ENCODE measurements around the gene FUT1.
"Not testable (repeated sequence)": the region's sequence is repeated elsewhere in the genome, so short reads cannot be mapped to it uniquely, and the experiment has no call there.

Gene FUT1

DNA sequence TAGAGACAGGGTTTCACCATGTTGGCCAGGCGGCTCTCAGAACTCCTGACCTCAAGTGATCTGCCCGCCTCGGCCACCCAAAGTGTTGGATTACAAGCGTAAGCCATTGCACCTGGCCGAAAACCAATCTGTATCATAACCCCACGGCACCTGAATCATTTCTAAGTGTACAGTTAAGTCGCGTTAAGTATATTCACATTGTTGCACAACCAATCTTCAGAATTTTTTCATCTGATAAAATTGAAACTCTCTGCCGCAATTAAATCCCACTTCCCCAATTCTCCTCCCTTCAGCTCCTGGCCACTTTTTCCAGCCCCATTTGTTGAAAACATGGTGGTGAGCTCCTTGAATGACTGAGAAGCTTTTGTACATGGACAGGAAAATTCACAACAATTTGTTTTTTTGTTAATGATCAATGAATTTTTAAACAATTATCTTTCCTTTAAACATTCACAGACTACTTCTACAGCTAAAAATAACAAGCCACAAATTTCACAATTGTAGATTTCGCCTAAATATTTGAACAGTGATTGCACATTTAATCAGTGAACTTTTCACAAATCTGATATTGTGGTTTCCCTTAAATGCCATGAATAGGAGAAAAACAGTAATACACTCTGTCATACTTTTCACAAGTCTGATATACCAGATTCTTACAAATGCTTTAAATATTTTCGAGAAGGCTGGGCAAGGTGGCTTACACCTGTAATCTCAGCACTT is 16.7 kb upstream of the FUT1 start:
- DNase-seq (ENCODE audit: low spot score) = no peak

DNA sequence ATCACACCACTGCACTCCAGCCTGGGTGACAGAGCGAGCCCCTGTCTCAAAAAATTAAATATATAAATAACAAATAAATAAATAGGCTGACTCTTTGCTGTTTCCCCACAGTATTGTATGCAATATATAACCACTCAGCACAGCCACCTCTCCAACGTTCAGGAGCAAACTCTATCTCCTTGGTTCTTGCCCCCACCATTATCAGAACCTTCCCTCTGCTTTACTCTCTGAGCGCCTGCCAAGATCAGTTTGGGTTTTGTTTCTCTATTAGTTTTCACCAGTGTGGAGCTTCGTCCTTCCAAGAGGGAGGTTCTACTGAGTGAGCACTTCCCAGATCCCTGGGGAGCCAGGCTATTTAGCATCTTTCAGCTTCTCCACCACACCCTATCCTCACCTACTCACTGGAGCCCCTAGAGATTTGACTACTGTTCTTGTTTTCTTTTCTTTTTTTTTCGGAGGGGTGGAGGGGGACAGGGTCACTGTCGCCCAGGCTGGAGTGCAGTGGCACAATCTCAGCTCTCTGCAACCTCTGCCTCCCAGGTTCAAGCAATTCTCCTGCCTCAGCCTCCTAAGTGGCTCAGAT is 15.8 kb upstream of the FUT1 start:
- DNase-seq (ENCODE audit: low spot score) = not testable (repeated sequence)

DNA sequence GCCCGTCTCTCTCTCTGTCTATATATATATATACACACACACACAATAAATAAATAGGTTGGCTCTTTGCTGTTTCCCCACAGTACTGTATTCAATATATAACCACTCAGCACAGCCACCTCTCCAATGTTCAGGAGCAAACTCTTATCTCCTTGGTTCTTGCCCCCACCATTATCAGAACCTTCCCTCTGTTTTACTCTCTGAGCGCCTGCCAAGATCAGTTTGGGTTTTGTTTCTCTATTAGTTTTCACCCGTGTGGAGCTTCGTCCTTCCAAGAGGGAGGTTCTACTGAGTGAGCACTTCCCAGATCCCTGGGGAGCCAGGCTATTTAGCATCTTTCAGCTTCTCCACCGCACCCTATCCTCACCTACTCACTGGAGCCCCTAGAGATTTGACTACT is 13.4 kb upstream of the FUT1 start:
- DNase-seq (ENCODE audit: low spot score) = not testable (repeated sequence)

DNA sequence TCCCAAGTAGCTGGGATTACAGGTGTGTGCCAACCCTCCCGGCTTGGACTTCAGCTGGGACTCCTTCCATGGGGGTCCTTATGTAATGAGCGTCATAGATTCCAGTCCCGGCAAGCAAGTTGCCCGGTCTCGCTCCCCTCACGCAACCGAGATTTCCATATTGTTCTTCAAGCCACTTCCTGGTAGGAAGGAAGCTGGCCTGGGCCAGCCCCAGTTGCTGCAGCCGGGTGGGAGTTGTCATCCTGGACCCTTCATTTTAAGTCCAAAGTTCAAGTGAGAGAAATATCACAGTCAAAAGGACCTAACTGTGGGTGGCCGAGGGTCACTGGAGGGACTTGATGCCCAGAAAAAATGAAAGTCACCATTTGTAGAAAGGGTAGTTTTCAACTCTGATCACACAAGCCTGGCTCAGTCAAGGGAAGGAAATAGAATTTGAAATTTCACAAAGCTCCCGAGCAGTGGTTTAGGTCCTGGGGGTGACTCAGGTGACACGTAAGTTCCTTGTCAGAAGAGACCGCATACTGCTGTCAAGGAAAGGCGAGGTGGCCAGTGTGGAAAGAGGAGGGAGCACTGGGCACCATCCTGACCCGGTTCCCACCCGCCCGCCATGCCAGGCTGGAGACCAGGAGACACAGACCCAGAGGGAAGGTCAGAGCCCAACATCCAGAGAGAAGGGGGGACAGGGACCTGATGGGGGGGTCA is 8.2 kb upstream of the FUT1 start:
- no peak for DNase-seq (ENCODE audit: low spot score)

DNA sequence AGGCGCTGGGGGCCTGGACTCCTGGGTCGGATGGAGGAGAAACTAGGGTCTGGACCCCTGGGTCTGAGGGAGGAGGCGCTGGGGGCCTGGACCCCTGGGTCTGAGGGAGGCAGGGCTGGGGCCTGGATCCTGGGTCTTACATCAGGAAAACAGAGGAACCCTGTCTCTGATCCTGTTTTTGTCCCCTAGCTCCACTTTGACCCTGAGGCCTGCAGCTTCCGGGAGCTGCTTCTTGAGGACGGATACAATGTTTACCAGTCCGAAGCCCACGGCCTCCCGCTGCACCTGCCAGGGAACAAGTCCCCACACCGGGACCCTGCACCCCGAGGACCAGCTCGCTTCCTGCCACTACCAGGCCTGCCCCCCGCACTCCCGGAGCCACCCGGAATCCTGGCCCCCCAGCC is 5.3 kb upstream of the FUT1 start:
- no peak for DNase-seq (ENCODE audit: low spot score)

DNA sequence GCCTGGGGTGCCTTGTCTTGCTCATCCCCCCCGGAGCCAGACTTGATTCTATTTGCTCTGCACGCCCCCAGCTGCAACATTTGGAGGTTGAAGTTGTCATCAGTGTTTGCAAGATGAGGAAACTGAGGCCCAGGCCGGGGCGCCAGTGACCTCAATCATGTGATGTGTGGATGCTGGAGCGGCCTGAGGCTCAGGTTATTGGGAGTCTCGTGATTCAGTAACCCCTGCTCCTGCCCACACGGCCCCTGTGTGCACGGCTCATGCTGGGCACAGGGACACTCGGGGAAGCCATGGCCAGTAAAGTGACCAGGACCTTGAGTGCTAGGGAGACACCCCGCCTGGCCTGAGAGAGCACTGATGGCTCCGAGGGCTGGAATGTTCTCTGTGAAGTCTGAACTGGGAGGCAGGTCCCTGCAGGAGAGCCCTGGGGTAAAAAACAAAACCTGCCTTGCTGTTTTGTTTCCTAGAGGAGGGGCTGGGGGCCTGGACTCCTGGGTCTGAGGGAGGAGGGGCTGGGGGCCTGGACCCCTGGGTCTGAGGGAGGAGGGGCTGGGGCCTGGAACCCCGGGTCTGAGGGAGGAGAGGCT is 4.7 kb upstream of the FUT1 start:
- no peak for DNase-seq (ENCODE audit: low spot score)

DNA sequence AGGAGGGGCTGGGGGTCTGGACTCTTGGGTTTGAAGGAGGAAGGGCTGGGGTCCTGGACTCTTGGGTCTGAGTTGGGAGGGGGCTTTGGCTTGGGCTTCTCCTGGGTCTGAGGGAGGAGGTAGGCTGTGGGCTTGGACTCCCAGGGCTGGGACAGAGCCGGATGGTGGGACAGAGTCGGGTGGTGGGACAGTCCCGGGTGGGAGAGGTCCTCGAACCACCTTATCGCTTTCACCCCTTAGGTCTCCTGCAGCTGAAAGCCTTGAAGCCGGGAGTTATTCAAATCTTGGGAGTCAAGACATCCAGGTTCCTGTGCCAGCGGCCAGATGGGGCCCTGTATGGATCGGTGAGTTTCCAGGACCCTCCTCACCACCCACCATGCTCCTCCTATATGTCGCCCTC is 4.2 kb upstream of the FUT1 start:
- no peak for DNase-seq (ENCODE audit: low spot score)

DNA sequence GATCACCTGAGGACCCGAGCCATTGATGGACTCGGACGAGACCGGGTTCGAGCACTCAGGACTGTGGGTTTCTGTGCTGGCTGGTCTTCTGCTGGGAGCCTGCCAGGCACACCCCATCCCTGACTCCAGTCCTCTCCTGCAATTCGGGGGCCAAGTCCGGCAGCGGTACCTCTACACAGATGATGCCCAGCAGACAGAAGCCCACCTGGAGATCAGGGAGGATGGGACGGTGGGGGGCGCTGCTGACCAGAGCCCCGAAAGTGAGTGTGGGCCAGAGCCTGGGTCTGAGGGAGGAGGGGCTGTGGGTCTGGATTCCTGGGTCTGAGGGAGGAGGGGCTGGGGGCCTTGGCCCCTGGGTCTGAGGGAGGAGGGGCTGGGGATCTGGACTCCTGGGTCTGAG is 3.8 kb upstream of the FUT1 start:
- DNase-seq (ENCODE audit: low spot score) = no peak

DNA sequence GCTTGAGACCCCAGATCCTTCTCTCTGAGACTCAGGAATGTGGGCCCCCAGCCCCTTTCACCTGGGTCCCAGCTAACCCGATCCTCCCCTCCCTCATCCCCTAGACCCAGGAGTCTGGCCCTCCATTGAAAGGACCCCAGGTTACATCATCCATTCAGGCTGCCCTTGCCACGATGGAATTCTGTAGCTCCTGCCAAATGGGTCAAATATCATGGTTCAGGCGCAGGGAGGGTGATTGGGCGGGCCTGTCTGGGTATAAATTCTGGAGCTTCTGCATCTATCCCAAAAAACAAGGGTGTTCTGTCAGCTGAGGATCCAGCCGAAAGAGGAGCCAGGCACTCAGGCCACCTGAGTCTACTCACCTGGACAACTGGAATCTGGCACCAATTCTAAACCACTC is 3.3 kb upstream of the FUT1 start:
- DNase-seq (ENCODE audit: low spot score) = no peak

DNA sequence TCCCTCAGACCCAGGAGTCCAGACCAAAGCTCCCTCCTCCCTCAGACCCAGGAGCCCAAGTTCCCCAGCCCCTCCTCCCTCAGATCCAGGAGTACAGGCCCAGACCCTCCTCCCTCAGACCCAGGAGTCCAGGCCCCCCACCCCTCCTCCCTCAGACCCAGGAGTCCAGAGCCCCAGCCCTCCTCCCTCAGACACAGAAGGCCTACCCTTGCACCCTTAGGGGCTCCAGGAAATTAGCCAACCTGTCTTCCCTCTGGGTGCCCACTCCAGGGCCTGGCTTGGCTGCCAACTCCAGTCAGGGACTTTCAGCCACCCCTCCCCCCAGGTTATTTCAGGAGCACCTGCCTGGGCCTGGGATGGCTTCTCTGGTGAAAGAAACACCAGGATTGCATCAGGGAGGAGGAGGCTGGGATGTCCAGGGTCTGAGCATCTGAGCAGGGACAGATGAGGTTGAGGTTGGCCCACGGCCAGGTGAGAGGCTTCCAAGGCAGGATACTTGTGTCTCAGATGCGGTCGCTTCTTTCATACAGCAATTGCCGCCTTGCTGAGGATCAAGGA is 2.7 kb upstream of the FUT1 start, which contains the start of gene FGF21:
TSS of gene FGF21 (plus strand) at position 441 of the 558 bp plus-strand sequence. CDS start 713 bp downstream, outside the sequence.
- no peak for DNase-seq (ENCODE audit: low spot score)

DNA sequence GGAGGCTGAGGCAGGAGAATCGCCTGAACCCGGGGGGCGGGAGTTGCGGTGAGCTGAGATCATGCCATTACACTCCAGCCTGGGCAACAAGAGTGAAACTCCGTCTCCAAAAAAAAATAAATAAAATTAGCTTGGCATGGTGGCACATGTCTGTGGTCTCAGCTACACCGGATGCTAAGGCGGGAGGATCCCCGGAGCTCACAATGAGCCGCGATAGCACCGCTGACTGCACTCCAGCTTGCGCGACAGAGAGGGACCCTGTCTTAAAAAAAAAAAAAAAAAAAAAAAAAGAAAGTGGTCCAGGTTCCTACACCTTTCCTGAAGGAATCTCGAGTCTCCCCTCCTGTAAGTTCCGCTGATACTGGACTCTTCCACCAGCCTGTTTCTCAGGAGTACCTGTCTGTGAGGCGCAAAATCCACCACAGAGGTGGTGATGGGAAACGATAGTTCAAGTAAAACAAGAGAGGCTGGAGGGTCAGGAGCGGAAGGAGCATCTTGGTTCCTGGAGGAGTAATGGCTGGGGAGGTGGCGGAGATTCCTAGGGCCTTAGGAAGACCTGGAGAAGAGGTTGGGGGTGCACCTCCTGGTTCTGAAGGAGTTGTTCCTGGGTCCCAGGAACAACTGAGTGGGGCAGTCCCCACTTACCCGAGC is 471 bp downstream of the FUT1 start:
- no peak for DNase-seq (ENCODE audit: low spot score)

DNA sequence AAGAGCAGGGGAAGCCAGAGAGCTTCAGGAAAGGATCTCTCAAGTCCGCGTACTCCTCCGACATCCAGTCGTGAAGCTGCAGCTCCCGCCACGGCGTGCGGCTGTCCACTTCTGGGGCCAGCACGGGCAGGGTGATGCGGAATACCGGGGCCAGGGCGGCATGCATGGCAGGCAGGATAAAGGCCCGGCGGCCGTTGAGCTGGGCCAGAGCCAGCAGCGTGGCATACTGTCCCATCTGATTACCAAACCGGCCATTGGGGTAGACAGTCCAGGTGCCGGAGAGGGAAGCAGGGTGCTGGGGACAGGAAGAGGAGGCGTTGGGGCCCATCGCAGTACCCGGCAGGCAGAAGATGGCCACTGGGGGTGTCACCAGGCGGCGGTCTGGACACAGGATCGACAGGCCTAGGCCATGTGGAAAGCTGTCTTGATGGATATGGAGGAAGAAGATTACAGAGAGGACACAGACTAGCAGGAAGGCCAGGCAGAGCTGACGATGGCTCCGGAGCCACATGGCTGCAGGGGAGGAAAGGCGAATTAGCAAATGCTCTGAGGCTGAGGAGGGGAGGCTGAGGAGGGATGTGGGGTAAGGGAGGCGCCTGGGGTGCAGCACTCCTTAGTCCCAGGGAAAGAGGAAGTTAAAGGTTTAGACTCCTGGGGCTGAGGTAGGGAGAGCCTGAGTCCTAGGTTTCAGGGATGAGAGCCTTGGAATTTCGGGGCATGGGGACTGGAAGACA is 1.5 kb downstream of the FUT1 start:
- no peak for DNase-seq (ENCODE audit: low spot score)

DNA sequence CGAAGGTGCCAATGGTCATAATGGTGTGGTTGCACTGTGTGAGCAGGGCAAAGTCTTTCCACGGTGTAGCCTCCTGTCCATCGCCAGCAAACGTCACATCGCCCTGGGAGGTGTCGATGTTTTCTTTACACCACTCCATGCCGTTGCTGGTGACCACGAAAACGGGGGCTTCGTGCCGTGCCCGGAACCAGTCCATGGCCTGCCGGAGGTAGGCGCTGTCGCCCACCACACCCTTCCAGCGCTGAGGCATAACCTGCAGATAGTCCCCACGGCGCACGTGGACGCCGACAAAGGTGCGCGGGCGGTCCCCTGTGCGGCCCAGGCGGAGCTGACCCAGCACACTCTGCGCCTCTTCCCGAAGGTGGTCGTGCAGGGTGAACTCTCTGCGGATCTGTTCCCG is 2.1 kb downstream of the FUT1 start:
- no peak for DNase-seq (ENCODE audit: low spot score)

DNA sequence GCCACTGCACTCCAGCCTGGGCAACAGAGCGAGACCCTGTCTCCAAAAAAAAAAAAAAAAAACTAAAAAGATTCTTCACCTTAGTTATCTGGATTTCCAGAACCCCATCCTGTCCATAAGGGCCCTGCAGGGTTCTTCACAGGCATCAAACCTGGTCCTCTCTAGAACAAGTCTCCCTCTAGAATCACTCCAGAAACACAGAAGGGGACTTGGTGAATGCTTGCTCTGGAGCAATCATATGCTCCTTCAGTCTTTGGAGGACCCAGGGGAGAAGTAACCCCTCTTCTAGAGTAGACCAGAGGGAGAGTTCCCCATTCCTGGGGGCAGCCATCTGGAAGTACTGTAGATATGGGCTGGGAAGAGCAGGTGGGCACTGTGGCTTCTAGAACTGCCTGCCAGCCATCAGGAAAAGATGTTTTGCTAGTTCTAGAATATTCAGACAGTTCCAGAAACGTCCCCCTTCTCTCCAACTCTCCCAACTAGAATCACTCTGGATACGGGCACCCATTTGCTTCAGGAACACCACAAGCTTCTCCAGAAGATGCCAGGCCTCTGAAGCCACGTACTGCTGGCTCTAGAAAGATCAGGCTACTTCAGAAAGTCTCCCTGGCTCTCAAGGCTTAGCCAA is 2.8 kb downstream of the FUT1 start:
- DNase-seq (ENCODE audit: low spot score) = no peak

DNA sequence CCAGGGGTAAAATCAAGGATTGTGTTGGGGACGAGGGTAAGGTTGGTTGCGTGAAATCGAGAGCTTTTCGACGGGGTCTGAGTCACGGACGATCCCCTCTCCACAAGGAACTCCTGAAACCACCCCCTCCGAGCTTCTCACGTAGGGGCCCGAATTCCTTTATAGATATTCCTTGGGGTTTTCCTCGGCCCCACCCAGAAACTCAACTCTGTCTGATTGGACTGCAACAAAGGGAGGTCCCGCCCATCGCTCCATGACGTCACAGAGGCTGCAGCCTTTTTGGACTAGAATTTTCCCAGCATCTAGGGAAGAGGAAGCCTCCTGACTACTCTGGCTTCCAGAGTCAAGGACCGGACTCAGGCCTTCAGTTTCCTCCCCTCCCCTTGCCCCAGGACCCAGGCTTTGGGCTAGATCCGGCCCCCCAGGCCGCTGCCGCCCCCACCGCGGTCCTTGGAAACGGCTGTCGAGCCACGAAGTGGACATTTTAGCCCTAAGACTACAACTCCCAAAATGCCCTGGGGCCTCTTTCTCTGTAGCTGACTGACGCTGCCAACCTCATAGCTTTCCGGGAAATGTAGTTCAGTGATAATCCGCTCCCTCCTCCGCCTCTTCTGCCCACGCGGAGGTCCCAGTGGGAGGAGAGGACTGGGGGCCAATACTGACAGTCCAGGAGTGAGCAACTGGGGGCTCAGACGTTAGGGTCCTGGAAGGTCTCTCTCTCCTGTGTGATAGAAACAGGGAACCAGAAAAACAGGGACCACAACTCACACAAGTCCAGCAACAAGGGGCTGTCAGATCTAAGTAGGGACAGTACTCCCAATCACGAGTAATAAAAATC is 5.5 kb downstream of the FUT1 start, which contains the start of gene IZUMO1:
TSS of gene IZUMO1 (minus strand) at position 172 of the 838 bp plus-strand sequence. CDS start 1,050 bp downstream, outside the sequence.
- peak; percentile 56 for DNase-seq (ENCODE audit: low spot score)

DNA sequence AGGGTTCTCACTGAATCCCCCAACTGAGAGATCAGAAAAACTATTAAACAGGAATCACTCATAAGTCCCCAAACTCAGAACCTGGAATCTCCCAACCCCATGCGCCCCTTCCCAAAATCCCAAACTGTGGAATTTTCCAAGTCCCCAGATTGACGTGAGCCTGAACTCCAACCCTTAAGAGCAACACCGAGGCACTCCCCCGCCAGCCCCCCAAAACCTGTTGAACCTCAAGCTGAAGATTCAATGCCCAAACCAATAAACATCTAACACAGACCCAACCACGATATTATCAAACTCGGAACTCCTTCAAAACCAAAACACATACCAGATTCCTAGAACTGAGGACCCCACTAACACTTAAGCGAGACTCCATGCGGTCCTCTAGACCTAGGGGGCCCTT is 6.3 kb downstream of the FUT1 start:
- no peak for DNase-seq (ENCODE audit: low spot score)

DNA sequence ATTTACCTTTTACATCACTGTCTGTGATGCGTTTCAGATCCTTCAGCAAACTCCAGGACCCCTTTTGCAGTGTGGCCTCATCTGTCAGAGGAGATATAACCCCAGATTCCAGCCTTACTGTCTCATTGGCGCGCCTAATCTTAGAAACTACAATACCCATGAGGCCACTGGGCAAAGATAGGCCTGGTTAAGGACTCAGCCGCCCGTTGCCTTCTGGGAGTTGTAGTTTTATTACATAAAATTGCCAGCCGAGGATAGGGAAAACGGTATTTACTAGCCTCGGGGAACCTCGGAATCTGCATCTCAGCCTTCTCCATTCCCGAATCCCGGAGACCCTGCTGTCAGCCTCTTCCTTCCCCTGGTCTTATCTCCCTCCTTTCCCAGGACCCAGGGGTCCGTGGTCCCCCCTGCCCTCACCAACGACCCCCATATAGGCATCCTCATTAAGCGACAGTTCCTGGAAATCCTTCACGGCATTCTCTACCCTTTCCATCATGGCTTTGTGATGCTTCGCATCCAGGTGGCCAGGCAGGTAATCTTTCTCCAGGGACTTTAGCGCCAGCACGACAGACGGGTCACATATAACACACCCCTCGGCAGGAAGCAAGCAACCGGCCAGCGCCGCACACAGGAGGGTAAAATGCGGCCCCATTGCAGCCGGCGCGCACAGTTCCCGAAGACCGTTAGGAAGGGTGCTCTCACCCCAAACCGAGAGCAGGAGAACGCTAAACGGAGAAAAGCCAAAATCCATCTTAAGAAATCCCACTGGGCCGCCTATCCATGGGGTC is 7.0 kb downstream of the FUT1 start:
- peak; percentile 56 for DNase-seq (ENCODE audit: low spot score)

DNA sequence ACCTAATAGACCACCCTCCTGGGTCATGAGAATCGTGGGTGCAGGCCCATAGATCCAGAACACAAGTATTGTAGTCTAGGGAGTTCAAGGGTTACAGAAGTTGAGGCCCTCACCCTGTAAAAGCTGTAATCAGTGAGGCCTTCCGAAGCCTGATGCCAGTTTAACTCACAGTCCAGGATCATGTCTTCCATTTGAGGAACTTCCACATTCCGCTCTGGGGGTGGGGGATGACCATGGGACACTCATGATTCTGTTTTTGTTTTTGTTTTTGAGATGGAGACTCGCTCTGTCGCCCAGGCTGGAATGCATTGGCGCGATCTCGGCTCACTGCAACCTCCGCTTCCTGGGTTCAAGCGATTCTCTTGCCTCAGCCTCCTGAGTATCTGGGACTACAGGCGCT is 10.3 kb downstream of the FUT1 start:
- DNase-seq (ENCODE audit: low spot score) = no peak

Measured in CD4-positive, alpha-beta T cell treated with Interleukin-15 for 4 hours (primary cell).